ENCODE measurements around the gene DIDO1.

DIDO1 gene

GRCh38 chr20:62846166-62846890 is 80.0 kb downstream of the DIDO1 start:
- DNase-seq = no peak

GRCh38 chr20:62845416-62846160 is 80.7 kb downstream of the DIDO1 start:
- no peak for DNase-seq

- DNase-seq = no peak
These were observed 82.1 kb downstream of the DIDO1 start for GRCh38 chr20:62844182-62844581.

GRCh38 chr20:62843656-62844055 is 82.6 kb downstream of the DIDO1 start:
- no peak for DNase-seq

GRCh38 chr20:62841705-62842212 is 84.5 kb downstream of the DIDO1 start:
- DNase-seq = no peak

- DNase-seq = no peak
These were observed 85.8 kb downstream of the DIDO1 start for GRCh38 chr20:62840244-62841197.

GRCh38 chr20:62839816-62840215 is 86.5 kb downstream of the DIDO1 start:
- DNase-seq = no peak

- DNase-seq = no peak
These were observed 87.0 kb downstream of the DIDO1 start for GRCh38 chr20:62839261-62839660.

- DNase-seq = no peak
These were observed 88.0 kb downstream of the DIDO1 start for GRCh38 chr20:62838128-62838891.

GRCh38 chr20:62837790-62838127 is 88.5 kb downstream of the DIDO1 start:
- DNase-seq = no peak

GRCh38 chr20:62836967-62837490 is 89.3 kb downstream of the DIDO1 start:
- DNase-seq = no peak

GRCh38 chr20:62835931-62836861 is 90.1 kb downstream of the DIDO1 start:
- no peak for DNase-seq

- no peak for DNase-seq
These were observed 91.2 kb downstream of the DIDO1 start for GRCh38 chr20:62834967-62835730.

GRCh38 chr20:62832951-62833391 is 93.3 kb downstream of the DIDO1 start:
- no peak for DNase-seq

- no peak for DNase-seq
These were observed 93.9 kb downstream of the DIDO1 start for GRCh38 chr20:62832212-62832922.

GRCh38 chr20:62831854-62832211 is 94.5 kb downstream of the DIDO1 start:
- no peak for DNase-seq

- no peak for DNase-seq
These were observed 94.9 kb downstream of the DIDO1 start for GRCh38 chr20:62831361-62831788.

- DNase-seq = no peak
These were observed 95.5 kb downstream of the DIDO1 start for GRCh38 chr20:62830821-62831220.

- no peak for DNase-seq
These were observed 96.1 kb downstream of the DIDO1 start for GRCh38 chr20:62830251-62830650.

Data from GOT3 (cell line).